Thoracic aorta (tissue), 2 donors: Measurements from ENCODE around the gene NR2E3. TPM values are rescaled to one million over a fixed set of nuclear protein-coding genes. Genes with fewer than 3 reads are reported as not detected.
A peak's percentile ranks its signal among the peaks of the same experiment; 100 is the strongest.

Source experiments
- ATAC-seq: fragments of 150-250 bp; one replicate; pipeline ENCODE4 v1.8.0; 2017; ENCODE audit warnings: low read depth; ENCODE audit not compliant: insufficient number of reproducible peaks, low FRiP score
- DNase-seq: peaks from one replicate; pipeline ENCODE4 v3.0.0-alpha.2; 2020; ENCODE audit warnings: low spot score
- H3K27ac ChIP-seq, 2 donors: fragments of 200-600 bp; sonication (generic); 1 replicate in 1 of 2; 2 replicates in 1 of 2; pipeline ENCODE4 v1.5.1; 2016; ENCODE audit warnings: mild to moderate bottlenecking in 2 of 2, moderate library complexity in 2 of 2
- H3K27me3 ChIP-seq: fragments of 200-600 bp; sonication (generic); replicated peaks from 2 replicates; pipeline ENCODE4 v1.6.0; 2016; ENCODE audit warnings: mild to moderate bottlenecking; ENCODE audit not compliant: insufficient read depth
- H3K36me3 ChIP-seq: fragments of 200-600 bp; sonication (generic); one replicate; pipeline ENCODE4 v1.5.1; 2016
- H3K4me1 ChIP-seq, 2 donors: fragments of 200-600 bp; sonication (generic); 1 replicate in 1 of 2; 2 replicates in 1 of 2; pipeline versions ENCODE4 v1.5.1 to v1.6.0; 2016; ENCODE audit warnings: low read depth in 2 of 2, mild to moderate bottlenecking in 1 of 2; ENCODE audit not compliant: control insufficient read depth in 1 of 2
- H3K4me3 ChIP-seq: fragments of 200-600 bp; sonication (generic); 2 replicates; pipeline ENCODE4 v1.5.1; 2016; ENCODE audit warnings: mild to moderate bottlenecking
- H3K9me3 ChIP-seq: fragments of 200-600 bp; sonication (generic); 2 replicates; pipeline ENCODE4 v1.5.1; 2016
- total RNA-seq, 2 donors: library from RNA; depleted of rRNA; stranded (reverse); fragments of >200 nt; gene quantifications; one replicate each; pipeline versions ENCODE4 v1.1.0 to v1.2.3, GENCODE V29; 2016
- TF ChIP-seq, protein P1 (sequence below): fragments of 200-600 bp; sonication (generic); IDR thresholded peaks from one replicate; pipeline ENCODE4 v1.5.1; 2019; ENCODE audit warnings: antibody characterized with exemption

Gene NR2E3
- total RNA-seq, 2 donors from 2014 or later = 0.27 to 0.92 TPM

DNA sequence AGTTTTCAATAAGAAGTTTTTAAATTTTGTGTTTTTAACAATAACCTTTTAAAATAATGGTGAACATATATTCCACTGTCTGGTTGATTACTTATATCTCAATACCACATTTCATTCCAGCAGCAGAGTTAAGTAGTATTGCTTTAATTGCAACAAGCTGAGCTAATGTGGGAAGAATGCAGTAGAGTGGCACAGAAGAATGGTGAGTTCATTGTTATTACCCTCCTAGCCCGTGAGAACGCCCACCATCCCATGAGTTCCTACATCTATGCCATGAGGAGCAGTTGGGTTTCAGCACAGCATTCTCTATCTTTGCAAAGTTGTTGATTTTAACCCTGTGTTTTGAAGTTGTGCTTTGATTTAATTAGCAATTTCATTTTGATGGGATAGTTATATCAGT is 17.8 kb upstream of the NR2E3 start:
- no peak overlapping the region for H3K4me3 ChIP-seq
- H3K27ac ChIP-seq = no peak overlapping the region
- no peak for ATAC-seq
- H3K4me1 ChIP-seq = no peaks in the 10 kb centered on the region
- no peak for DNase-seq
- H3K27me3 ChIP-seq = no peaks in the 10 kb centered on the region
- no peaks in the 10 kb centered on the region for H3K36me3 ChIP-seq
- TF ChIP-seq, protein P1, sequence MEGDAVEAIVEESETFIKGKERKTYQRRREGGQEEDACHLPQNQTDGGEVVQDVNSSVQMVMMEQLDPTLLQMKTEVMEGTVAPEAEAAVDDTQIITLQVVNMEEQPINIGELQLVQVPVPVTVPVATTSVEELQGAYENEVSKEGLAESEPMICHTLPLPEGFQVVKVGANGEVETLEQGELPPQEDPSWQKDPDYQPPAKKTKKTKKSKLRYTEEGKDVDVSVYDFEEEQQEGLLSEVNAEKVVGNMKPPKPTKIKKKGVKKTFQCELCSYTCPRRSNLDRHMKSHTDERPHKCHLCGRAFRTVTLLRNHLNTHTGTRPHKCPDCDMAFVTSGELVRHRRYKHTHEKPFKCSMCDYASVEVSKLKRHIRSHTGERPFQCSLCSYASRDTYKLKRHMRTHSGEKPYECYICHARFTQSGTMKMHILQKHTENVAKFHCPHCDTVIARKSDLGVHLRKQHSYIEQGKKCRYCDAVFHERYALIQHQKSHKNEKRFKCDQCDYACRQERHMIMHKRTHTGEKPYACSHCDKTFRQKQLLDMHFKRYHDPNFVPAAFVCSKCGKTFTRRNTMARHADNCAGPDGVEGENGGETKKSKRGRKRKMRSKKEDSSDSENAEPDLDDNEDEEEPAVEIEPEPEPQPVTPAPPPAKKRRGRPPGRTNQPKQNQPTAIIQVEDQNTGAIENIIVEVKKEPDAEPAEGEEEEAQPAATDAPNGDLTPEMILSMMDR = no peak
- no peaks in the 10 kb centered on the region for H3K9me3 ChIP-seq

DNA sequence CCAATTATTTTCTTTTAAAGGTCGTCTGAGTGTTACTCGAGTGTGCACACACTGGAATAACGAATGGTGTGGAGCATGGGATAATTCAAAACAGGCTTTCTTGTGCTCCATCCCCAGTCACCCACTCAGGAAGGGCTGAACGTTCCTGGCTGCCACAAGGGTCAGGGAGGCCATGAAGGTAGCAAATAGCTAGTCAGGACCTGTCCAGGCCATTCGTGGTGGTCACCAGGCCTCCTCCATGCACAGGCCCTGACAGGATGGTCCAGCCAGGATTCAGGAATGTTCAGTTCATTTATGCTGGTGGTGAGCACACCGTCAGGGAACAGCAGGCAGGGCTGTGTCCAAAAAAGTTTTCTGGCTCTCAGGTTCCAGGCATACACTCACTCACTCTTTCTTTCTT is 11.7 kb upstream of the NR2E3 start:
- DNase-seq (no peak), ATAC-seq (no peak)
- no peaks in the 10 kb centered on the region for H3K27me3 ChIP-seq
- TF ChIP-seq, protein P1 = no peak
- no peak overlapping the region for H3K27ac ChIP-seq
- peaks cover 0 to 6% of the 10 kb centered on the region in 2 donors for H3K4me1 ChIP-seq
- no peaks in the 10 kb centered on the region for H3K9me3 ChIP-seq
- no peaks in the 10 kb centered on the region for H3K36me3 ChIP-seq
- H3K4me3 ChIP-seq = no peak overlapping the region

DNA sequence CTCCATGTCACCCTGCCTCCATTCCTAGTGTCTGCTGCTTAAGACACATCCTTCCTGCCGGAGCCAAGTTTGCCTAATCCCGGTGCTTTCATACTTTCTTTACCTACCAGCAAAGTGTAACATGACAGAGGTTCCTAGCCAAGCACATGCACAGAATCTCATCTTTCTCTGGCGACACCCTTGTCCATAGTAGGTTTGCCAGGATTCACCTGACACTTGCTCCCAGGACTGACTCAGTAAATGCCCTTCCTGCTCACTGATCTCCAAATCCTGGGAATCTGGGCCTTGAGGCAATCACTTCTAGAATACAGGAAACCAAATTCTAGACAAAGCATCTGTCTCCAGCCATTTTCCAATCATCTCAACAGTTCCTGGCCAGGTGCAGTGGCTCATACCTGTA is 10.2 kb upstream of the NR2E3 start:
- Histone ChIP-seq H3K27ac (no peak overlapping the region), H3K27me3 (no peaks in the 10 kb centered on the region), H3K9me3 (no peaks in the 10 kb centered on the region), H3K36me3 (no peaks in the 10 kb centered on the region), H3K4me3 (no peak overlapping the region), H3K4me1 (peaks cover 0 to 6% of the 10 kb centered on the region in 2 donors)
- TF ChIP-seq, protein P1 = no peak
- DNase-seq (no peak), ATAC-seq (no peak)

DNA sequence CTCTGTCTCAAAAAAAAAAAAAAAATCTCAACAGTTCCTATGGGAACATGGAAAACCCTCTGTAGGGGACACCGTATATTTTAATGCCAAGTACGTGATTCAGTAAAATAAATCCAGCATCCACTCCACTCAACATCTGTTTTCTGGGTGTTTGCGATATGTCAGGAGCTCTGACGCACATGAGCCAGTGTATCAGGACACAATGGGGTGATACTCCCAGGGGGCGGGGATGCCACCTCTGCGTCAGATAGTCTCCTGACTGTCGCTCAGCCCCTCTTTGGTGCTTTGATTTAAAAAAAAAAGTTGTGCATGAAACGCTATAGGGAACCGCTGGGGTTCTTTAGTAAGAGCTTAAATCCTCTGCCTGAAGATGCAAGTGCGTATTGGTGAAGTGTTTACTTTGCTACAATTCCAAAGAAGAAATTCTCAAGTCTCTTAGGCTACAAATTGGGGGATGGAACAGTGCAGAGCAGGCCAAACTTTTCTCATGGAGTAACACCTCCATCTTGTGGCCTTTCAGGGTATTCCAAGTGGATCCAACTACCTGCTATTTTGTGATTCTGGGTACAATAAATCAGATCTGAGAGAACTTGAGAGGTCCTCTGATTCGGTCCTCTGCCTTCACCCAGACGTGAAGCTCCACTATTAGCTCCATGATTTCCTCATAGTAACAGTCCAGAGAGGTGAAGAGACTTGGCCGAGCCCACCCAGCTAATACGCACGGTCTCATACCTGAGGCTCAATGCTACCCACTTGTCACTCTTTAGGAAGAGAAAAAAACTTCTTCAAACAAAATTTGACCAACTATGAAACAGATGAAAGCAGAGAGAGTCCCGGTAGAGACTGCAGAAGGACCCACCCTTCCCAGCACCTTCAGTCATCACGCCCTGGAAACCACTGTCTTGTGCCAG is 9.3 kb upstream of the NR2E3 start:
- H3K36me3 ChIP-seq = no peaks in the 10 kb centered on the region
- DNase-seq (no peak), ATAC-seq (peak; percentile 91)
- H3K9me3 ChIP-seq = no peaks in the 10 kb centered on the region
- no peak overlapping the region for H3K27ac ChIP-seq
- H3K27me3 ChIP-seq = no peaks in the 10 kb centered on the region
- H3K4me1 ChIP-seq = peaks cover 0 to 9% of the 10 kb centered on the region in 2 donors
- no peak overlapping the region for H3K4me3 ChIP-seq
- TF ChIP-seq, protein P1 = peak; percentile 85

GRCh38 chr15:71801935-71802655 is 8.3 kb upstream of the NR2E3 start:
- Histone ChIP-seq H3K27me3 (no peaks in the 10 kb centered on the region), H3K4me3 (no peak overlapping the region), H3K27ac (no peak overlapping the region), H3K9me3 (no peaks in the 10 kb centered on the region), H3K4me1 (peaks cover 0 to 19% of the 10 kb centered on the region in 2 donors), H3K36me3 (no peaks in the 10 kb centered on the region)
- ATAC-seq (no peak), DNase-seq (no peak)
- TF ChIP-seq, protein P1 = no peak
